Body of pancreas (tissue), 4 donors: ENCODE measurements around the gene MYL6. TPM values are rescaled to one million over a fixed set of nuclear protein-coding genes. Genes with fewer than 3 reads are reported as not detected.
"Not testable (repeated sequence)": the region's sequence is repeated elsewhere in the genome, so short reads cannot be mapped to it uniquely, and the experiment has no call there.

Source experiments
- ATAC-seq: fragments of 150-250 bp; one replicate; pipeline ENCODE4 v1.9.1; 2016
- DNase-seq, 4 donors: peaks; one replicate each; pipeline ENCODE4 v3.0.0-alpha.2; 2019
- H3K27ac ChIP-seq, 4 donors: fragments of 200-600 bp; sonication (generic); 1 replicate in 3 of 4; 2 replicates in 1 of 4; pipeline versions ENCODE4 v1.5.1 to v1.6.1; 2016 to 2019; ENCODE audit warnings: mild to moderate bottlenecking in 1 of 4, mixed read lengths in 1 of 4, moderate library complexity in 1 of 4
- H3K27me3 ChIP-seq, 2 donors: fragments of 200-600 bp; sonication (generic); one replicate each; pipeline ENCODE4 v1.6.0; 2016; ENCODE audit warnings: mild to moderate bottlenecking in 1 of 2
- H3K36me3 ChIP-seq, 2 donors: fragments of 200-600 bp; sonication (generic); replicated peaks in 1 of 2; 2 replicates each; pipeline ENCODE4 v1.5.1; 2016; ENCODE audit warnings: low read depth in 2 of 2; ENCODE audit not compliant: insufficient read depth in 1 of 2
- H3K4me1 ChIP-seq: fragments of 200-600 bp; sonication (generic); one replicate; pipeline ENCODE4 v1.6.0; 2016
- H3K4me3 ChIP-seq, 2 donors: fragments of 200-600 bp; sonication (generic); 1 replicate in 1 of 2; 2 replicates in 1 of 2; pipeline ENCODE4 v1.5.1; 2016 to 2019
- H3K9me3 ChIP-seq, 3 donors: fragments of 200-600 bp; sonication (generic); 1 replicate in 2 of 3; 2 replicates in 1 of 3; pipeline ENCODE4 v1.5.1; 2016
- POLR2A ChIP-seq, 3 donors: fragments of 450-650 bp; IDR thresholded peaks; one replicate each; pipeline ENCODE4 v1.6.1; 2016; ENCODE audit warnings: antibody characterized with exemption in 3 of 3, mild to moderate bottlenecking in 2 of 3
- WGBS, 2 donors: methylation state at CpG; one replicate each; pipeline ENCODE4 v1.1.5; 2017; 5-methylcytosine and 5-hydroxymethylcytosine counted together
- intact Hi-C: fragments of 100-400 bp; cut with DNase I; formaldehyde crosslinking; loops from one replicate; pipeline ENCODE4 v1.15.1; 2023
- total RNA-seq, 2 donors: library from RNA; depleted of rRNA; stranded (reverse); fragments of >200 nt; gene quantifications; one replicate each; pipeline ENCODE4 v1.1.0, GENCODE V29; 2016
- TF ChIP-seq, protein P1 (sequence below), 7 experiments: fragments of 450-650 bp in 4 of 7; fragments of 200-600 bp in 3 of 7; sonication (generic) in 3 of 7; IDR thresholded peaks; one replicate each; pipeline ENCODE4 v1.5.1; 2016 to 2019; ENCODE audit warnings: antibody characterized with exemption in 7 of 7

Gene MYL6
- total RNA-seq, 2 donors from 2014 or later = 838 to 1,110 TPM

- DNase-seq (no peak), ATAC-seq (no peak)
- no peaks in the 10 kb centered on the region for H3K9me3 ChIP-seq
- H3K27me3 ChIP-seq = no peaks in the 10 kb centered on the region
- peaks cover 28% of the 10 kb centered on the region for H3K4me1 ChIP-seq
- no peaks in the 10 kb centered on the region for H3K36me3 ChIP-seq
- 91 to 92% methylated on average over 1 of the region's 1 CpG for WGBS, 2 donors
- H3K4me3 ChIP-seq = no peak overlapping the region
- TF ChIP-seq, protein P1, sequence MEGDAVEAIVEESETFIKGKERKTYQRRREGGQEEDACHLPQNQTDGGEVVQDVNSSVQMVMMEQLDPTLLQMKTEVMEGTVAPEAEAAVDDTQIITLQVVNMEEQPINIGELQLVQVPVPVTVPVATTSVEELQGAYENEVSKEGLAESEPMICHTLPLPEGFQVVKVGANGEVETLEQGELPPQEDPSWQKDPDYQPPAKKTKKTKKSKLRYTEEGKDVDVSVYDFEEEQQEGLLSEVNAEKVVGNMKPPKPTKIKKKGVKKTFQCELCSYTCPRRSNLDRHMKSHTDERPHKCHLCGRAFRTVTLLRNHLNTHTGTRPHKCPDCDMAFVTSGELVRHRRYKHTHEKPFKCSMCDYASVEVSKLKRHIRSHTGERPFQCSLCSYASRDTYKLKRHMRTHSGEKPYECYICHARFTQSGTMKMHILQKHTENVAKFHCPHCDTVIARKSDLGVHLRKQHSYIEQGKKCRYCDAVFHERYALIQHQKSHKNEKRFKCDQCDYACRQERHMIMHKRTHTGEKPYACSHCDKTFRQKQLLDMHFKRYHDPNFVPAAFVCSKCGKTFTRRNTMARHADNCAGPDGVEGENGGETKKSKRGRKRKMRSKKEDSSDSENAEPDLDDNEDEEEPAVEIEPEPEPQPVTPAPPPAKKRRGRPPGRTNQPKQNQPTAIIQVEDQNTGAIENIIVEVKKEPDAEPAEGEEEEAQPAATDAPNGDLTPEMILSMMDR (IDR thresholded peaks at IDR 0.05) = no peak
- TF ChIP-seq POLR2A (IDR thresholded peaks at IDR 0.05) = no peak
- no peak overlapping the region for H3K27ac ChIP-seq
- intact Hi-C loops = no loop called here
Measured at GRCh38 chr12:56154246-56154771, 3.9 kb upstream of the MYL6 start.

DNA sequence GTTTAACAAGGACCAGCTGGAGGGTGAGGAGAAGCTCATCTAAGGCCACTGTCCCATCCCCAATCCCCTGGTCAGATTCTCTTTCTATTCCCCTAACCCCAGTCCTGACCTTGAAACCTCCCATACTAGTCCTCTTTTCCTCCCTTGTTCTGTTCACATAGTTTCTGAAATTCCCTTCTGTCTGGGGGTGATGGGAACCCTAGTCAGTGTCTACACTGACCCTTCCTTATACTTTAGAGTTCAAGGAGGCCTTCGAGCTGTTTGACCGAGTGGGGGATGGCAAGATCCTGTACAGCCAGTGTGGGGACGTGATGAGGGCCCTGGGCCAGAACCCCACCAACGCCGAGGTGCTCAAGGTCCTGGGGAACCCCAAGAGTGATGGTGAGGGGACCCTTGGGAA, 3.3 kb upstream of the MYL6 start:
- Histone ChIP-seq H3K36me3 (no peaks in the 10 kb centered on the region), H3K4me1 (peaks cover 33% of the 10 kb centered on the region), H3K27ac (no peak overlapping the region), H3K27me3 (no peaks in the 10 kb centered on the region), H3K4me3 (no peak overlapping the region), H3K9me3 (no peaks in the 10 kb centered on the region)
- TF ChIP-seq POLR2A (IDR thresholded peaks at IDR 0.05) = no peak
- TF ChIP-seq, protein P1 (IDR thresholded peaks at IDR 0.05) = no peak
- 80 to 85% methylated on average over 5 of the region's 5 CpGs for WGBS, 2 donors
- ATAC-seq (no peak), DNase-seq (no peak)
- intact Hi-C loops = no loop called here

GRCh38 chr12:56155256-56155845, 2.8 kb upstream of the MYL6 start:
- intact Hi-C loops = no loop called here
- H3K27me3 ChIP-seq = no peaks in the 10 kb centered on the region
- no peak for TF ChIP-seq POLR2A (IDR thresholded peaks at IDR 0.05)
- TF ChIP-seq, protein P1 (IDR thresholded peaks at IDR 0.05) = no peak

GRCh38 chr12:56156464-56157200, 1.5 kb upstream of the MYL6 start:
- WGBS, 2 donors = 90 to 92% methylated on average over 21 of the region's 21 CpGs
- H3K9me3 ChIP-seq, H3K4me3 ChIP-seq, H3K36me3 ChIP-seq, H3K27me3 ChIP-seq, DNase-seq, intact Hi-C loops, ATAC-seq: not testable (repeated sequence)
- Histone ChIP-seq H3K27ac (peak overlapping the region; percentile 94 to 100 (median 98)), H3K4me1 (peaks cover 45% of the 10 kb centered on the region)

More at GRCh38 chr12:56155256-56155845, 2.8 kb upstream of the MYL6 start:
- H3K36me3 ChIP-seq = no peaks in the 10 kb centered on the region
- DNase-seq (no peak), ATAC-seq (no peak)
- no peaks in the 10 kb centered on the region for H3K9me3 ChIP-seq
- H3K4me3 ChIP-seq = no peak overlapping the region
- no peak overlapping the region for H3K27ac ChIP-seq
- peaks cover 38% of the 10 kb centered on the region for H3K4me1 ChIP-seq
- WGBS, 2 donors = 64 to 71% methylated on average over 11 of the region's 11 CpGs

- Histone ChIP-seq H3K36me3 (peaks cover 8 to 10% of the 10 kb centered on the region in 2 donors), H3K4me3 (peak overlapping the region; percentile 79 to 84), H3K4me1 (peaks cover 48% of the 10 kb centered on the region), H3K27ac (peak overlapping the region; percentile 94 to 100 (median 98)), H3K9me3 (no peaks in the 10 kb centered on the region), H3K27me3 (no peaks in the 10 kb centered on the region)
- TF ChIP-seq, protein P1 (IDR thresholded peaks at IDR 0.05) = peak; percentile 43 to 91 (median 83)
- TF ChIP-seq POLR2A (IDR thresholded peaks at IDR 0.05) = no peak
- WGBS, 2 donors = 4 to 5% methylated on average over 35 to 45 of the region's 45 CpGs
- ATAC-seq (peak; percentile 71), DNase-seq (peak; percentile 77 to 87 (median 80))
- intact Hi-C loops = no loop called here
Measured at GRCh38 chr12:56157201-56158028, 744 bp upstream of the MYL6 start.
